KMS-11 (cell line): Measurements from ENCODE around the gene PA2G4.

Experiments
- H2AFZ ChIP-seq: fragments of 200-600 bp; sonication (generic); 2 replicates; pipeline ENCODE4 v1.6.1; 2016; ENCODE audit warnings: antibody characterized with exemption, mixed run types, low read depth
- H3K27ac ChIP-seq: fragments of 200-600 bp; sonication (generic); 2 replicates; pipeline ENCODE4 v1.6.1; 2016; ENCODE audit warnings: mild to moderate bottlenecking, mixed run types
- H3K27me3 ChIP-seq: fragments of 200-600 bp; sonication (generic); 2 replicates; pipeline ENCODE4 v1.6.1; 2017; ENCODE audit warnings: mild to moderate bottlenecking, low read depth, mixed run types, moderate library complexity; ENCODE audit not compliant: insufficient read depth
- H3K36me3 ChIP-seq: fragments of 200-600 bp; sonication (generic); 2 replicates; pipeline ENCODE4 v1.6.1; 2017; ENCODE audit warnings: mild to moderate bottlenecking, mixed run types; ENCODE audit not compliant: insufficient read depth
- H3K4me1 ChIP-seq: fragments of 200-600 bp; sonication (generic); 2 replicates; pipeline ENCODE4 v1.6.1; 2016; ENCODE audit warnings: mild to moderate bottlenecking, low read depth, mixed run types; ENCODE audit not compliant: poor library complexity, severe bottlenecking
- H3K4me2 ChIP-seq: fragments of 200-600 bp; sonication (generic); 2 replicates; pipeline ENCODE4 v1.7.0; 2016; ENCODE audit warnings: mild to moderate bottlenecking, mixed run types
- H3K4me3 ChIP-seq: fragments of 200-600 bp; sonication (generic); IDR thresholded peaks from 2 replicates; pipeline ENCODE4 v1.6.1; 2017; ENCODE audit warnings: low read depth, low read length, mixed read lengths; ENCODE audit not compliant: insufficient read depth
- H3K79me2 ChIP-seq: fragments of 200-600 bp; sonication (generic); 2 replicates; pipeline ENCODE4 v1.6.1; 2016; ENCODE audit warnings: low read depth, mixed run types; ENCODE audit not compliant: insufficient read depth
- H3K9ac ChIP-seq: fragments of 200-600 bp; sonication (generic); 2 replicates; pipeline ENCODE4 v1.6.1; 2016; ENCODE audit warnings: mild to moderate bottlenecking, mixed run types
- H4K20me1 ChIP-seq: fragments of 200-600 bp; sonication (generic); 2 replicates; pipeline ENCODE4 v1.6.1; 2016; ENCODE audit warnings: mild to moderate bottlenecking, mixed run types; ENCODE audit not compliant: insufficient read depth
- TF ChIP-seq, protein P1 (sequence below): fragments of 200-600 bp; sonication (generic); conservative IDR thresholded peaks from 2 replicates; pipeline ENCODE4 v1.6.1; 2017; ENCODE audit warnings: low read depth, mild to moderate bottlenecking, antibody characterized with exemption, low read length, moderate library complexity, mixed read lengths

Gene PA2G4

DNA sequence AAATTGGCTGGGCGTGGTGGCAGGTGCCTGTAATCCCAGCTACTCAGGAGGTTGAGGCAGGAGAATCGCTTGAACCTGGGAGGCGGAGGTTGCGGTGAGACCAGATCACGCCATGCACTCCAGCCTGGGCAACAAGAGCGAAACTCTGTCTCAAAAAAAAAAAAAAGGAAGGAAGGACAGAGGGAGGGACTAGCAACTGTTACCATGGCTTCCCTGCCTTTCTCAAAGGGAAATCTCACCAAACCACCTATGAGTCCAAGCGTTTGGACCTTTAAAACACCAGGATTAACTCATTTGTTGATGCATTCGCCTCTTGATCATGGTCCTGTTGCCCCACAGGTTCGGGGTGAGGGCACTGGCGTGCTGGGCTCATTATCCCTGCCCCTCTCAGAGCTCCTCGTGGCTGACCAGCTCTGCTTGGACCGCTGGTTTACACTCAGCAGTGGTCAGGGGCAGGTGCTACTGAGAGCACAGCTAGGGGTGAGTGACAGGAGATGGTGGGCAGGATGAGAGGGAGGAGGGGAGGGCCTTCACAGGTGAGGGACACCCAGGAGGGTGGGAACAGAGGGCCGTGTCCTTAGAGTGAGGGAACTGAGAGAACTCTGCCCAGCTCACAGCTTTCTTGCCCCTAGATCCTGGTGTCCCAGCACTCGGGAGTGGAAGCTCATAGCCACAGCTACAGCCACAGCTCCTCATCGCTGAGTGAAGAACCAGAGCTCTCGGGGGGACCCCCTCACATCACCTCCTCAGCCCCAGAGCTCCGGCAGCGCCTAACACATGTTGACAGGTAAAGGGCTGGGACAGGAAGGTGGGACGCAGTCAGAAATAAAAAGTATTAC, 37.8 kb downstream of the PA2G4 start:
- Histone ChIP-seq H3K79me2 (no peaks in the 10 kb centered on the region), H3K4me2 (no peak overlapping the region), H3K36me3 (peaks cover 10% of the 10 kb centered on the region; the same call in 1 of the 2 replicates), H3K27ac (no peak overlapping the region), H2AFZ (no peak overlapping the region), H3K27me3 (no peaks in the 10 kb centered on the region), H3K4me3 (no peak overlapping the region), H3K4me1 (no peaks in the 10 kb centered on the region), H3K9ac (no peak overlapping the region), H4K20me1 (no peaks in the 10 kb centered on the region)
- TF ChIP-seq, protein P1, sequence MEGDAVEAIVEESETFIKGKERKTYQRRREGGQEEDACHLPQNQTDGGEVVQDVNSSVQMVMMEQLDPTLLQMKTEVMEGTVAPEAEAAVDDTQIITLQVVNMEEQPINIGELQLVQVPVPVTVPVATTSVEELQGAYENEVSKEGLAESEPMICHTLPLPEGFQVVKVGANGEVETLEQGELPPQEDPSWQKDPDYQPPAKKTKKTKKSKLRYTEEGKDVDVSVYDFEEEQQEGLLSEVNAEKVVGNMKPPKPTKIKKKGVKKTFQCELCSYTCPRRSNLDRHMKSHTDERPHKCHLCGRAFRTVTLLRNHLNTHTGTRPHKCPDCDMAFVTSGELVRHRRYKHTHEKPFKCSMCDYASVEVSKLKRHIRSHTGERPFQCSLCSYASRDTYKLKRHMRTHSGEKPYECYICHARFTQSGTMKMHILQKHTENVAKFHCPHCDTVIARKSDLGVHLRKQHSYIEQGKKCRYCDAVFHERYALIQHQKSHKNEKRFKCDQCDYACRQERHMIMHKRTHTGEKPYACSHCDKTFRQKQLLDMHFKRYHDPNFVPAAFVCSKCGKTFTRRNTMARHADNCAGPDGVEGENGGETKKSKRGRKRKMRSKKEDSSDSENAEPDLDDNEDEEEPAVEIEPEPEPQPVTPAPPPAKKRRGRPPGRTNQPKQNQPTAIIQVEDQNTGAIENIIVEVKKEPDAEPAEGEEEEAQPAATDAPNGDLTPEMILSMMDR: no peak

DNA sequence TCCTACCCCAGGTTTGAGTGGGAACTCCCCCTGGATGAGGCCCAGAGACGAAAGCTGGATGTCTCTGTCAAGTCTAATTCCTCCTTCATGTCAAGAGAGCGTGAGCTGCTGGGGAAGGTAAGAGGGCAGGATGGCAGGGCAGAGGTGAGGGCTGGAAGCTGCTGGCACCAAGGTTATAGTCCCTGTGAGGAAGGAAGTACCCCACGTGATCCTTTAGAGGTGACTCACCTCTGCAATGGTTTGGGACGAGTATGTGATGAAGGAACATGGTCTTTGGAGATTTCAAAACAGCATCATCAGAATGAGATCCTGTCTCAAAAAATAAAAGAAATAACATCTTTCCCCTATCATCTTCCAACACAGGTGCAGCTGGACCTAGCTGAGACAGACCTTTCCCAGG, 38.9 kb downstream of the PA2G4 start:
- no peaks in the 10 kb centered on the region for H3K27me3 ChIP-seq
- H3K27ac ChIP-seq: no peak overlapping the region
- no peak overlapping the region for H3K9ac ChIP-seq
- no peaks in the 10 kb centered on the region for H3K4me1 ChIP-seq
- H3K79me2 ChIP-seq: no peaks in the 10 kb centered on the region
- H2AFZ ChIP-seq: no peak overlapping the region
- TF ChIP-seq, protein P1: no peak
- no peak overlapping the region for H3K4me2 ChIP-seq
- peaks cover 10% of the 10 kb centered on the region; the same call in 1 of the 2 replicates for H3K36me3 ChIP-seq
- no peaks in the 10 kb centered on the region for H4K20me1 ChIP-seq
- H3K4me3 ChIP-seq: no peak overlapping the region

DNA sequence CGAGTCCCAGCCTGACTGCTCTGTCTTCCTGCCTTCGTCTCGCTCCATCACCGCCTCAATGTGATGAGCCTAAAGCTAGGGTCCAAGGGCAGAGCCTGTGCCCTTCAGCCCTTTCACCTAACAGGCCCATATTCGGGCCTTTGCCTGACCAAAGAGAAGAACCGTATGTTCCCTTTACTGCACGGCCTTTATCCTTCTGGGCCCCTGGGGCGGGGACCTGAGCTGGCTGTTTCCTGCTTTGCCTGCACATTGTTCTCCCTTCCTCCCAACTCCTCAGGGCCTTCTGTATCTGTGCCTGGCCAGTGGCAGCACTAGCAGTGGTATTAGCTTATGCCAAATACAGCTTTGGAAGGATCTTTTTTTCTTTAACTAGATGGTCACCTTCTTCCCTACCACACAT, 39.5 kb downstream of the PA2G4 start:
- Histone ChIP-seq H2AFZ (no peak overlapping the region), H3K27me3 (no peaks in the 10 kb centered on the region), H3K9ac (no peak overlapping the region), H3K4me2 (no peak overlapping the region), H3K27ac (no peak overlapping the region), H3K4me3 (no peak overlapping the region), H3K4me1 (no peaks in the 10 kb centered on the region), H3K36me3 (peaks cover 10% of the 10 kb centered on the region; the same call in 1 of the 2 replicates), H4K20me1 (no peaks in the 10 kb centered on the region), H3K79me2 (no peaks in the 10 kb centered on the region)
- TF ChIP-seq, protein P1: no peak

DNA sequence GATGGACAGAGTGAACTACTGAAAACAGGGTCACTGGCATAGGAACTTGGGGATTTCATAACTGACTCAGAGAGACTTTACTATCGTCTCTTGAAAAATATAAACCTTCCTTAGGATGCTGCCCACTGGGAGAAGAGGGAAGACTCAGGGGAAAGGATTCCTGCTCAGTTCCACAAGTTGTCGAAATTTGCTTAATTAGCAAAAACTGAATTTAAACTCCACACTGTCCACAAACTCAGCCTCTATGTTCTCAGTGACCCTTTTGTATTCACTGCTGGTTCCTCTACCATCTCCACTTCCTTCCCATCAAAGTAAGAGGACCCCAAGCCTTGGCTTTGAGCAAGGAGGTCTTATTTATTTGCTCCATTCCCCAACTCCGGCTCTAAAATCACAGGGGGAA, 40.9 kb downstream of the PA2G4 start:
- TF ChIP-seq, protein P1: no peak

More for the DNA sequence above, 40.9 kb downstream of the PA2G4 start:
- no peaks in the 10 kb centered on the region for H3K79me2 ChIP-seq
- H3K27ac ChIP-seq: no peak overlapping the region
- H3K4me1 ChIP-seq: peaks cover 2% of the 10 kb centered on the region
- H3K27me3 ChIP-seq: no peaks in the 10 kb centered on the region
- H2AFZ ChIP-seq: no peak overlapping the region
- H3K4me2 ChIP-seq: no peak overlapping the region
- H3K9ac ChIP-seq: no peak overlapping the region
- no peak overlapping the region for H3K4me3 ChIP-seq
- peaks cover 3% of the 10 kb centered on the region; the same call in 1 of the 2 replicates for H3K36me3 ChIP-seq
- no peaks in the 10 kb centered on the region for H4K20me1 ChIP-seq
